SK-N-SH (cell line): ENCODE data around the gene CNGA1. TPM values are rescaled to one million over a fixed set of nuclear protein-coding genes. Genes with fewer than 3 reads are reported as not detected.

Experiments used
- CTCF ChIA-PET: fragments of 300-600, 350-600 bp; formaldehyde crosslinking; extraction: SDS; loops from one replicate; lab custom pipeline; 2021; lab: Yijun Ruan, JAX
- POLR2A ChIA-PET: fragments of 350-600 bp; sonication (Branson Sonifier 250); formaldehyde crosslinking; extraction: SDS; loops from one replicate; lab custom pipeline; 2020; ENCODE audit warnings: antibody characterized with exemption, inconsistent platforms; lab: Yijun Ruan, JAX
- DNase-seq: peaks from one replicate; pipeline ENCODE4 v3.0.0; 2012
- H2AFZ ChIP-seq: fragments of 200-600 bp; sonication (generic); 2 replicates; pipeline ENCODE4 v1.8.1; 2016; ENCODE audit warnings: antibody characterized with exemption, mild to moderate bottlenecking, low read depth
- H3F3A ChIP-seq: fragments of 200-600 bp; sonication (generic); replicated peaks from 2 replicates; pipeline ENCODE3; 2016; ENCODE audit warnings: antibody characterized with exemption, mild to moderate bottlenecking; ENCODE audit not compliant: insufficient read depth
- H3K27ac ChIP-seq, 2 experiments: fragments of 200-500 bp in 1 of 2; fragments of 200-600 bp in 1 of 2; sonication (Bioruptor generic) in 1 of 2; sonication (generic), shearing (Covaris generic) in 1 of 2; 2 replicates each; pipeline versions ENCODE4 v1.5.1 to v1.6.1; 2014 to 2016; ENCODE audit warnings: low read depth in 2 of 2, inconsistent platforms in 1 of 2, low read length in 1 of 2, mild to moderate bottlenecking in 1 of 2, mixed read lengths in 1 of 2
- H3K27me3 ChIP-seq: fragments of 200-600 bp; sonication (generic), shearing (Covaris generic); 2 replicates; pipeline ENCODE4 v1.6.1; 2016; ENCODE audit warnings: mixed run types; ENCODE audit not compliant: insufficient read depth
- H3K36me3 ChIP-seq, 2 experiments: fragments of 200-500 bp in 1 of 2; fragments of 200-600 bp in 1 of 2; sonication (Bioruptor generic) in 1 of 2; sonication (generic) in 1 of 2; replicated peaks in 1 of 2; 2 replicates each; pipeline versions ENCODE3 to v1.5.1; 2014 to 2016; ENCODE audit warnings: low read length in 1 of 2, mild to moderate bottlenecking in 1 of 2; ENCODE audit not compliant: insufficient read depth in 2 of 2, control insufficient read depth in 1 of 2
- H3K4me1 ChIP-seq, 2 experiments: fragments of 200-500 bp in 1 of 2; fragments of 200-600 bp in 1 of 2; sonication (Bioruptor generic) in 1 of 2; sonication (generic), shearing (Covaris generic) in 1 of 2; 2 replicates each; pipeline versions ENCODE4 v1.5.1 to v1.6.1; 2014 to 2016; ENCODE audit warnings: low read depth in 1 of 2, low read length in 1 of 2, mixed run types in 1 of 2; ENCODE audit not compliant: insufficient read depth in 2 of 2, control insufficient read depth in 1 of 2
- H3K4me2 ChIP-seq: fragments of 200-600 bp; sonication (generic), shearing (Covaris generic); 2 replicates; pipeline ENCODE4 v1.6.1; 2017; ENCODE audit warnings: mixed run types
- H3K4me3 ChIP-seq, 2 experiments: fragments of 200-500 bp in 1 of 2; fragments of 200-600 bp in 1 of 2; sonication (Bioruptor generic) in 1 of 2; sonication (generic), shearing (Covaris generic) in 1 of 2; 2 replicates each; pipeline versions ENCODE4 v1.5.1 to v1.8.1; 2014 to 2016; ENCODE audit warnings: low read depth in 2 of 2, inconsistent platforms in 1 of 2, low read length in 1 of 2, mild to moderate bottlenecking in 1 of 2, mixed read lengths in 1 of 2, moderate library complexity in 1 of 2
- H3K79me2 ChIP-seq: fragments of 200-600 bp; sonication (generic); 2 replicates; pipeline ENCODE4 v1.8.1; 2017; ENCODE audit warnings: mild to moderate bottlenecking; ENCODE audit not compliant: insufficient read depth
- H3K9ac ChIP-seq: fragments of 200-600 bp; sonication (generic); 2 replicates; pipeline ENCODE4 v1.6.1; 2017; ENCODE audit warnings: mixed run types
- H3K9me2 ChIP-seq: fragments of 200-600 bp; sonication (generic); 2 replicates; pipeline ENCODE4 v1.6.1; 2017; ENCODE audit warnings: mixed run types
- H3K9me3 ChIP-seq: fragments of 200-600 bp; sonication (generic); 2 replicates; pipeline ENCODE4 v1.6.1; 2017; ENCODE audit warnings: mixed run types, mild to moderate bottlenecking, moderate library complexity
- H4K20me1 ChIP-seq: fragments of 200-600 bp; sonication (generic); 2 replicates; pipeline ENCODE4 v1.6.1; 2017; ENCODE audit warnings: mild to moderate bottlenecking, mixed run types; ENCODE audit not compliant: insufficient read depth
- CHD2 ChIP-seq: fragments of 150-350 bp; IDR thresholded peaks from 2 replicates; pipeline ENCODE4 v1.6.1; 2018; ENCODE audit warnings: low read length; ENCODE audit not compliant: partially characterized antibody
- CTCF ChIP-seq: fragments of 200-600 bp; sonication (generic); IDR thresholded peaks from 2 replicates; pipeline ENCODE4 v1.6.1; 2017; ENCODE audit warnings: antibody characterized with exemption, mild to moderate bottlenecking, moderate library complexity
- FOSL2 ChIP-seq: IDR thresholded peaks from 2 replicates; pipeline ENCODE4 v1.4.0; 2012; ENCODE audit warnings: low read depth, mild to moderate bottlenecking, moderate library complexity, borderline replicate concordance
- GABPA ChIP-seq: IDR thresholded peaks from 2 replicates; pipeline ENCODE4 v1.4.0; 2012; ENCODE audit warnings: low read depth, mild to moderate bottlenecking
- GATA2 ChIP-seq: sonication (generic); formaldehyde crosslinking; IDR thresholded peaks from 2 replicates; pipeline ENCODE4 v1.5.0; 2020; ENCODE audit warnings: mild to moderate bottlenecking, missing genetic modification reagents
- NFIC ChIP-seq: IDR thresholded peaks from 2 replicates; pipeline ENCODE4 v1.4.0; 2012; ENCODE audit warnings: borderline replicate concordance
- NRF1 ChIP-seq: IDR thresholded peaks from 2 replicates; pipeline ENCODE4 v1.6.1; 2012; ENCODE audit warnings: low read depth, mild to moderate bottlenecking, low read length
- RCOR1 ChIP-seq: fragments of 150-350 bp; IDR thresholded peaks from 2 replicates; pipeline ENCODE4 v1.6.1; 2017; ENCODE audit warnings: antibody characterized with exemption, low read length
- REST ChIP-seq: IDR thresholded peaks from 2 replicates; pipeline ENCODE4 v1.6.1; 2012; ENCODE audit warnings: mild to moderate bottlenecking, low read depth, low read length, moderate library complexity
- RFX5 ChIP-seq: IDR thresholded peaks from 2 replicates; pipeline ENCODE4 v1.6.1; 2012; ENCODE audit warnings: mild to moderate bottlenecking, improper control_type of control experiment, low read length
- TAF1 ChIP-seq: IDR thresholded peaks from 2 replicates; pipeline ENCODE4 v1.6.1; 2012; ENCODE audit warnings: low read depth, mild to moderate bottlenecking, low read length, moderate library complexity, borderline replicate concordance
- TCF12 ChIP-seq: IDR thresholded peaks from 2 replicates; pipeline ENCODE4 v1.4.0; 2012
- TEAD4 ChIP-seq: IDR thresholded peaks from 2 replicates; pipeline ENCODE4 v1.4.0; 2012; ENCODE audit warnings: mild to moderate bottlenecking, borderline replicate concordance; ENCODE audit not compliant: insufficient read depth
- USF2 ChIP-seq: fragments of 150-350 bp; IDR thresholded peaks from 2 replicates; pipeline ENCODE4 v1.6.1; 2017; ENCODE audit warnings: antibody characterized with exemption, low read length, low read depth, borderline replicate concordance
- WGBS: methylation state at CpG from one replicate; pipeline ENCODE4 v1.1.6; 2017; ENCODE audit warnings: low lambda C conversion rate; 5-methylcytosine and 5-hydroxymethylcytosine counted together
- polyA plus RNA-seq, 3 experiments: library from polyadenylated mRNA; depleted of rRNA; stranded (reverse); fragments of >200 nt; gene quantifications; 2 replicates each; pipeline ENCODE4 v1.2.3, GENCODE V29; 2012
- TF ChIP-seq, protein P1 (sequence below): IDR thresholded peaks from 2 replicates; pipeline ENCODE4 v1.4.0; 2012; ENCODE audit warnings: low read depth, borderline replicate concordance
- TF ChIP-seq, protein P2 (sequence below): IDR thresholded peaks from 2 replicates; pipeline ENCODE4 v1.4.0; 2012; ENCODE audit warnings: low read depth

CNGA1 gene
- polyA plus RNA-seq, 1 of the 3 experiments (the other 2 are of a cell fraction), result 0.23 TPM

GRCh38 chr4:48021100-48021499, 4.6 kb upstream of the CNGA1 start:
- Histone ChIP-seq H3K27me3 (no peaks in the 10 kb centered on the region), H2AFZ (no peak overlapping the region), H3K4me3 (no peak overlapping the region), H3F3A (peaks cover 6% of the 10 kb centered on the region), H3K4me1 (peaks cover 5 to 8% of the 10 kb centered on the region in 2 experiments; a peak in 2 of 4 replicates), H3K9me2 (no peaks in the 10 kb centered on the region), H3K9me3 (no peaks in the 10 kb centered on the region), H3K27ac (no peak overlapping the region), H3K9ac (no peak overlapping the region), H4K20me1 (no peaks in the 10 kb centered on the region), H3K79me2 (no peaks in the 10 kb centered on the region), H3K4me2 (no peak overlapping the region), H3K36me3 (no peaks in the 10 kb centered on the region)
- 93% methylated on average over 1 of the region's 1 CpG for WGBS
- POLR2A ChIA-PET, result no interaction called here
- CTCF ChIA-PET, result no interaction called here
- DNase-seq, result no peak
- TF ChIP-seq TAF1 (no peak), RCOR1 (no peak), NFIC (no peak), TCF12 (no peak), REST (no peak), GABPA (no peak), RFX5 (no peak), CHD2 (no peak), GATA2 (CRISPR knock-in tag) (no peak)
- TF ChIP-seq, protein P1, sequence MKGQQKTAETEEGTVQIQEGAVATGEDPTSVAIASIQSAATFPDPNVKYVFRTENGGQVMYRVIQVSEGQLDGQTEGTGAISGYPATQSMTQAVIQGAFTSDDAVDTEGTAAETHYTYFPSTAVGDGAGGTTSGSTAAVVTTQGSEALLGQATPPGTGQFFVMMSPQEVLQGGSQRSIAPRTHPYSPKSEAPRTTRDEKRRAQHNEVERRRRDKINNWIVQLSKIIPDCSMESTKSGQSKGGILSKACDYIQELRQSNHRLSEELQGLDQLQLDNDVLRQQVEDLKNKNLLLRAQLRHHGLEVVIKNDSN, result no peak
- TF ChIP-seq, protein P2, sequence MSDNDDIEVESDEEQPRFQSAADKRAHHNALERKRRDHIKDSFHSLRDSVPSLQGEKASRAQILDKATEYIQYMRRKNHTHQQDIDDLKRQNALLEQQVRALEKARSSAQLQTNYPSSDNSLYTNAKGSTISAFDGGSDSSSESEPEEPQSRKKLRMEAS, result no peak

DNA sequence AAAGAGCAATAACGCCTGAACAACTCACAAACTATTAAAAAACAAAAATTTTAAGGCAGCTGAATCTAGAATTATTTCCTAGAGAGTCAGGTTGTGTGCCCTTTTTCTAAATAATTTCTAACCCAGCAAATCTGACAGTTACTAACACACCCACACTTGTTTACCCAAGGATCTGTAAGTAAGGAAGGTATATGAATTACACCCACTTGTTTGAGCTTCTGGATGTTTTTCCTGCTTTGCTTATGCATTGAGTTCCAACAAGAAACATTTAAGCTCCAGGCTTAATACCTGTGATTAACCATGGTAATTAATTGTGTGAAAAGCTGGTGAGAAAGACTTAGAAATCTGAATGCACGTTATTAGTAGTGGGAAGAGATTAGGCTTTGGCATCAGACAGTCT, 1.6 kb upstream of the CNGA1 start:
- peaks cover 0 to 10% of the 10 kb centered on the region in 2 experiments; a peak in 1 of 4 replicates for H3K4me1 ChIP-seq
- ChIA-PET POLR2A (no interaction called here), CTCF (interaction anchor here (1.1 to 3.2 kb wide), 9 partner anchors 9 to 78 kb away, joined by 3 to 16 read pairs (median 3); no protein-coding TSS in a partner anchor)
- TF ChIP-seq CTCF (no peak), USF2 (no peak), TEAD4 (no peak), FOSL2 (no peak), NRF1 (no peak), RCOR1 (no peak)
- no peaks in the 10 kb centered on the region for H3K9me3 ChIP-seq
- no peaks in the 10 kb centered on the region for H3K79me2 ChIP-seq
- no peak overlapping the region for H3K4me3 ChIP-seq
- H3K36me3 ChIP-seq, result no peaks in the 10 kb centered on the region
- H3K9me2 ChIP-seq, result no peaks in the 10 kb centered on the region
- no peaks in the 10 kb centered on the region for H4K20me1 ChIP-seq
- H2AFZ ChIP-seq, result no peak overlapping the region
- H3K4me2 ChIP-seq, result no peak overlapping the region
- no peak overlapping the region for H3K9ac ChIP-seq
- no peak overlapping the region for H3K27ac ChIP-seq
- no peaks in the 10 kb centered on the region for H3K27me3 ChIP-seq
- DNase-seq, result no peak
- peaks cover 6% of the 10 kb centered on the region for H3F3A ChIP-seq
- 74% methylated on average over 2 of the region's 2 CpGs for WGBS
